ENCODE data around the gene HPN. TPM values are rescaled to one million over a fixed set of nuclear protein-coding genes. Genes with fewer than 3 reads are reported as not detected.
A peak's percentile ranks its signal among the peaks of the same experiment; 100 is the strongest.

HPN gene
- total and polyA plus RNA-seq, 4 donors = 0.20 to 1.4 (median 0.79) TPM

GRCh38 chr19:35059799-35060091 is 18.2 kb downstream of the HPN start:
- DNase-seq (ENCODE audit: low read depth in 4 of 6, low spot score in 6 of 6) = no peak
- WGBS (ENCODE audit: insufficient coverage) = 86% methylated on average over 15 of the region's 15 CpGs

GRCh38 chr19:35060160-35060855 is 18.8 kb downstream of the HPN start:
- H3K4me1 ChIP-seq (ENCODE audit: control insufficient read depth, insufficient read depth, low read length) = no peaks in the 10 kb centered on the region
- H3K27ac ChIP-seq (ENCODE audit: low read depth, low read length) = no peak overlapping the region
- WGBS (ENCODE audit: insufficient coverage) = 91% methylated on average over 29 of the region's 29 CpGs

More at GRCh38 chr19:35059799-35060091, 18.2 kb downstream of the HPN start:
- no peak overlapping the region for H3K4me3 ChIP-seq (ENCODE audit: low read depth, low read length)
- H3K4me1 ChIP-seq (ENCODE audit: control insufficient read depth, insufficient read depth, low read length) = no peaks in the 10 kb centered on the region
- no peaks in the 10 kb centered on the region for H3K9me3 ChIP-seq (ENCODE audit: control insufficient read depth, insufficient read depth, low read length)
- no peak overlapping the region for H3K27ac ChIP-seq (ENCODE audit: low read depth, low read length)
- H3K36me3 ChIP-seq (ENCODE audit: control insufficient read depth, insufficient read depth, low read length) = peaks cover 2% of the 10 kb centered on the region
- H3K27me3 ChIP-seq (ENCODE audit: control insufficient read depth, insufficient read depth, low read length) = peaks cover 2% of the 10 kb centered on the region

GRCh38 chr19:35061583-35062373 is 20.3 kb downstream of the HPN start:
- no peaks in the 10 kb centered on the region for H3K4me1 ChIP-seq (ENCODE audit: control insufficient read depth, insufficient read depth, low read length)
- DNase-seq (ENCODE audit: low read depth in 4 of 6, low spot score in 6 of 6) = no peak
- no peak overlapping the region for H3K27ac ChIP-seq (ENCODE audit: low read depth, low read length)
- no peaks in the 10 kb centered on the region for H3K27me3 ChIP-seq (ENCODE audit: control insufficient read depth, insufficient read depth, low read length)
- 76% methylated on average over 7 of the region's 7 CpGs for WGBS (ENCODE audit: insufficient coverage)
- H3K36me3 ChIP-seq (ENCODE audit: control insufficient read depth, insufficient read depth, low read length) = peaks cover 2% of the 10 kb centered on the region
- H3K4me3 ChIP-seq (ENCODE audit: low read depth, low read length) = no peak overlapping the region
- no peaks in the 10 kb centered on the region for H3K9me3 ChIP-seq (ENCODE audit: control insufficient read depth, insufficient read depth, low read length)

More at GRCh38 chr19:35060160-35060855, 18.8 kb downstream of the HPN start:
- Histone ChIP-seq H3K36me3 (ENCODE audit: control insufficient read depth, insufficient read depth, low read length) (peaks cover 2% of the 10 kb centered on the region), H3K9me3 (ENCODE audit: control insufficient read depth, insufficient read depth, low read length) (no peaks in the 10 kb centered on the region), H3K4me3 (ENCODE audit: low read depth, low read length) (no peak overlapping the region), H3K27me3 (ENCODE audit: control insufficient read depth, insufficient read depth, low read length) (peaks cover 2% of the 10 kb centered on the region)
- DNase-seq (ENCODE audit: low read depth in 4 of 6, low spot score in 6 of 6) = no peak

- Histone ChIP-seq H3K27ac (ENCODE audit: low read depth, low read length) (no peak overlapping the region), H3K27me3 (ENCODE audit: control insufficient read depth, insufficient read depth, low read length) (no peaks in the 10 kb centered on the region), H3K9me3 (ENCODE audit: control insufficient read depth, insufficient read depth, low read length) (no peaks in the 10 kb centered on the region), H3K36me3 (ENCODE audit: control insufficient read depth, insufficient read depth, low read length) (peaks cover 2% of the 10 kb centered on the region), H3K4me1 (ENCODE audit: control insufficient read depth, insufficient read depth, low read length) (no peaks in the 10 kb centered on the region), H3K4me3 (ENCODE audit: low read depth, low read length) (no peak overlapping the region)
- DNase-seq (ENCODE audit: low read depth in 4 of 6, low spot score in 6 of 6) = no peak
- 70% methylated on average over 2 of the region's 7 CpGs for WGBS (ENCODE audit: insufficient coverage)
Observed at GRCh38 chr19:35062942-35063341, 21.4 kb downstream of the HPN start.

GRCh38 chr19:35063940-35064818 is 22.7 kb downstream of the HPN start:
- Histone ChIP-seq H3K36me3 (ENCODE audit: control insufficient read depth, insufficient read depth, low read length) (peaks cover 2% of the 10 kb centered on the region), H3K27me3 (ENCODE audit: control insufficient read depth, insufficient read depth, low read length) (peaks cover 3% of the 10 kb centered on the region), H3K9me3 (ENCODE audit: control insufficient read depth, insufficient read depth, low read length) (no peaks in the 10 kb centered on the region), H3K4me3 (ENCODE audit: low read depth, low read length) (no peak overlapping the region), H3K4me1 (ENCODE audit: control insufficient read depth, insufficient read depth, low read length) (peaks cover 6% of the 10 kb centered on the region), H3K27ac (ENCODE audit: low read depth, low read length) (no peak overlapping the region)
- 84% methylated on average over 8 of the region's 10 CpGs for WGBS (ENCODE audit: insufficient coverage)
- DNase-seq (ENCODE audit: low read depth in 4 of 6, low spot score in 6 of 6) = no peak

- peaks cover 6% of the 10 kb centered on the region for H3K4me1 ChIP-seq (ENCODE audit: control insufficient read depth, insufficient read depth, low read length)
- H3K4me3 ChIP-seq (ENCODE audit: low read depth, low read length) = no peak overlapping the region
- no peak overlapping the region for H3K27ac ChIP-seq (ENCODE audit: low read depth, low read length)
- DNase-seq (ENCODE audit: low read depth in 4 of 6, low spot score in 6 of 6) = no peak
- peaks cover under 1% of the 10 kb centered on the region for H3K9me3 ChIP-seq (ENCODE audit: control insufficient read depth, insufficient read depth, low read length)
- H3K36me3 ChIP-seq (ENCODE audit: control insufficient read depth, insufficient read depth, low read length) = no peaks in the 10 kb centered on the region
- WGBS (ENCODE audit: insufficient coverage) = 75% methylated on average over 6 of the region's 10 CpGs
- peaks cover 3% of the 10 kb centered on the region for H3K27me3 ChIP-seq (ENCODE audit: control insufficient read depth, insufficient read depth, low read length)
Observed at GRCh38 chr19:35065574-35065973, 24.1 kb downstream of the HPN start.

GRCh38 chr19:35066121-35066520 is 24.6 kb downstream of the HPN start:
- no peak overlapping the region for H3K27ac ChIP-seq (ENCODE audit: low read depth, low read length)
- peaks cover 6% of the 10 kb centered on the region for H3K4me1 ChIP-seq (ENCODE audit: control insufficient read depth, insufficient read depth, low read length)
- H3K9me3 ChIP-seq (ENCODE audit: control insufficient read depth, insufficient read depth, low read length) = peaks cover 2% of the 10 kb centered on the region
- H3K27me3 ChIP-seq (ENCODE audit: control insufficient read depth, insufficient read depth, low read length) = peaks cover 3% of the 10 kb centered on the region
- no peak for DNase-seq (ENCODE audit: low read depth in 4 of 6, low spot score in 6 of 6)
- H3K4me3 ChIP-seq (ENCODE audit: low read depth, low read length) = no peak overlapping the region
- H3K36me3 ChIP-seq (ENCODE audit: control insufficient read depth, insufficient read depth, low read length) = no peaks in the 10 kb centered on the region
- whole genome bisulfite sequencing (ENCODE audit: insufficient coverage) = 96% methylated on average over 8 of the region's 15 CpGs

GRCh38 chr19:35066691-35067563 is 25.4 kb downstream of the HPN start:
- H3K27ac ChIP-seq (ENCODE audit: low read depth, low read length) = no peak overlapping the region

More at GRCh38 chr19:35066691-35067563, 25.4 kb downstream of the HPN start:
- Histone ChIP-seq H3K36me3 (ENCODE audit: control insufficient read depth, insufficient read depth, low read length) (no peaks in the 10 kb centered on the region), H3K27me3 (ENCODE audit: control insufficient read depth, insufficient read depth, low read length) (peaks cover 3% of the 10 kb centered on the region), H3K9me3 (ENCODE audit: control insufficient read depth, insufficient read depth, low read length) (peaks cover 2% of the 10 kb centered on the region), H3K4me1 (ENCODE audit: control insufficient read depth, insufficient read depth, low read length) (peaks cover 6% of the 10 kb centered on the region), H3K4me3 (ENCODE audit: low read depth, low read length) (no peak overlapping the region)
- WGBS (ENCODE audit: insufficient coverage) = 33% methylated on average over 10 of the region's 14 CpGs
- peak; percentile 36 to 94 (median 68) for DNase-seq (ENCODE audit: low read depth in 4 of 6, low spot score in 6 of 6)

Data from spinal cord (tissue), 10 donors.